Fibroblast of skin of scalp (primary cell): ENCODE data around the gene PITPNC1. TPM values are rescaled to one million over a fixed set of nuclear protein-coding genes. Genes with fewer than 3 reads are reported as not detected.
"Not testable (repeated sequence)": the region's sequence is repeated elsewhere in the genome, so short reads cannot be mapped to it uniquely, and the experiment has no call there.

ENCODE experiments used
- DNase-seq: peaks from one replicate; pipeline ENCODE4 v3.0.0-alpha.2; 2013
- polyA plus RNA-seq, 2 experiments: library from polyadenylated mRNA; unstranded; fragments of 120-200 nt; gene quantifications; one replicate each; pipeline ENCODE4 v1.2.1, GENCODE V29; 2013; ENCODE audit not compliant: insufficient read length in 2 of 2

The PITPNC1 gene
- 5.9 TPM for polyA plus RNA-seq (2013, experiment 1 of 2; ENCODE audit: insufficient read length)
- 6.4 TPM for polyA plus RNA-seq (2013, experiment 2 of 2; ENCODE audit: insufficient read length)

DNA sequence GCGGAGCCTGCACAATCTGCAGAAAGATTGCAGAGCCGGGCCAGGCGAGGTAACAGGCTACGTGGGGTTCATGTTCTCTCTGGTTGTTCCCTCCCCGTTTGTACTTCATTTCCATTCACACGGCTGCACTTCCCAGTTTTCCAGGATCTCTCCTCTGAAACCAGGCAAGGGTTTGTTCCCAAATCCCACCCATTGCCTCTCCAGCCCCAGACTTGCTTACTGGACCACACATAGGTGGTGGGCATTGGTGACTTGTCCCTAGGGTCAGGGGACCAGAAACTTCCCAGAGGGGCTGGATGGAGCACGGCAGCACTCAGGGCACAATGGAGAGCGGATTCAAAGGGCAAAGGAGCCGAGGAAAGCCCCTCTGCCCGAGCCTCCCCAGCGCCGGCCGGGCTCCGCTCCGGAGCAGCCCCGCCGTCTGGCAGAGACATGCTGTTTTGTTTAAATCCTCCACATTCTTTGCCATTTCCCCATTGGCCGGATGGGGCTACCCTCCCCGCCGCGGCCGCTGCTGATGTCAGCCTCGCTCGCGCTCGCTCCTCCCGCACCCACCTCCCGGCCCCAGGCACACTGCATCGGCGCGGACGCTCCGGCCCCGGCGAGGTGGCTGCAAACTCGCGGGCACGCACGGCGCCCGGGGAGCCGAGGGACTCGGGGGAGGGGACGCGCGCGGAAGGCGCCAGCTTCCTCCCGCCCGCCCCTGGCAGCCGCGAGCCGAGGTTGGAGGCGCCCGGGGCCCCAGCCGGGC lies at the start of gene PITPNC1:
TSS of gene PITPNC1 (plus strand) at position 545 of the 751 bp plus-strand sequence.
- peak; percentile 88 for DNase-seq

DNA sequence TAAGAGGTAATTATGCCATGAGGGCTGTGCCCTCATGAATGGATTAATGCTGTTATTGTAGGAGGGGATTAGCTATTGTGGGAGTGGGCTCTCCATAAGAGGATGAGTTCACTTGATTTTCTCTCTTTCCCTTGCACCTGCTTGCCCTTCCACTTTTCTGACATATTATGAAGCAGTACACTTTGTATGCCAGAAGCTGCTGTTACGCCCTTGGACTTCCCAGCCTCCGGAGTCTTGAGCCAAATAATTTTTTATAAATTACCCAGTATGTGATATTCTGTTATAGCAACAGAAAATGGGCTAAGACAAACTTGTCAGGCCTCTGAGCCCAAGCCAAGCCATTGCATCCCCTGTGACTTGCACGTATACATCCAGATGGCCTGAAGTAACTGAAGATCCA lies 49.1 kb upstream of the PITPNC1 start:
- DNase-seq: no peak

DNA sequence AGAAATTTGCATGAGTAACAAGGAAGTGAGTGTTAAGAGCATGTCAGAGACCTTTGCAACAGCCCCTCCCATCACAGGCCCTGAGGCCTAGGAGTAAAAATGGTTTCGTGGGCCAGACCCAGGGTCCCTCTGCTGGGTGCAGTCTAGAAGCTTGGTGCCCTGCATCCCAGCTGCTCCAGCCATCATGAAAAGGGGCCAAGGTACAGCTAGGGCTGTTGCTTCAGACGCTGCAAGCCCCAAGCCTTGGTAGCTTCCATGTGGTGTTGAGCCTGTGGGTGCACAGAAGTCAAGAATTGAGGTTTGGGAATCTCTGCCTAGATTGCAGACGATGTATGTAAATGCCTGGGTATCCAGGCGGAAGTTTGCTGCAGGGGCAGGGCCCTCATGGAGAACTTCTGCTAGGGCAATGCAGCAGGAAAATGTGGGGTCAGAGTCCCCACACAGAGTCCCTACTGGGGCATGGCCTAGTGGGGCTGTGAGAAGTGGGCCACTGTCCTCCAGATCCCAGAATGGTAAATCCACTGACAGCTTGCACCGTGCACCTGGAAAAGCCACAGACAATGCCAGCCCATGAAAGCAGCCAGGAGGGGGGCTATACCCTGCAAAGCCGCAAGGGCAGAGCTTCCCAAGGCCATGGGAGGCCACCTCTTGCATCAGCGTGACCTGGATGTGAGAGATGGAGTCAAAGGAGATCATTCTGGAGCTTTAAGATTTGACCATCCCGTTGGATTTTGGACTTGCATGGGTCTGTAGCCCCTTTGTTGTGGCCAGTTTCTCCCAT lies 45.5 kb upstream of the PITPNC1 start:
- DNase-seq: not testable (repeated sequence)

DNA sequence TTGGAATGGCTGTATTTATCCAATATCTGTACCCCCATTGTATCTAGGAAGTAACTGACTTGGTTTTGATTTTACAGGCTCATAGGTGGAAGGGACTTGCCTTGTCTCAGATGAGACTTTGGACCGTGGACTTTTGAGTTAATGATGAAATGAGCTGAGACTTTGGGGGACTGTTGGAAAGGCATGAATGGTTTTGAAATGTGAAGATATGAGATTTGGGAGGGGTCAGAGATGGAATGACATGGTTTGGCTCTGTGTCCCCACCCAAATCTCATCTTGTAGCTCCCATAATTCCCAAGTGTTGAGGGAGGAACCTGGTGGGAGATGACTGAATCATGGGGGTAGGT lies 44.9 kb upstream of the PITPNC1 start:
- DNase-seq: not testable (repeated sequence)

DNA sequence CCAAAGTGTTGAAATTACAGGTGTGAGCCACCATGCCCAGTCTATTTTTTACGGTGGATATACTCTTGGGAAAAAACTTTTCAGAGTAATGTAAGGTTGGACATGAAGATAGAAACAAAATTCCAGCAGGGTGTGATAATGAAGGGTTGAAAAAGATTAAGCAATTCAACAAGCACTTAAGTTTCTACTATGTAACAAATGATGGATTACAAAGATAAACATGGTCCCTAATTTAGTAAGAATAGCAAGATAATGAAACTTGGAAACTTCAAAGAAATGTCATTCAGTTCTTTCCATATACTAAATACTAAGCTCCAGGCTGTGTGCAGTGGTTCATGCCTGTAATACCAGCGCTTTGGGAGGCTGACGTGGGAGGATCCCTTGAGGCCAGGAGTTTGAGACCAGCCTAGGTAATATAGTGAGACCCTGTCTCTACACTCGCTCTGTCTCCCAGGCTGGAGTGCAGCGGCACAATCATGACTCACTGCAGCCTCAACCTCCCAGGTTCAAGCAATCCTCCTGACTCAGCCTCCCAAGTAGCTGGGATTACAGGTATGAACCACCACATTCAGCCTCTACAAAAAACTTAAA lies 41.7 kb upstream of the PITPNC1 start:
- no peak for DNase-seq

GRCh38 chr17:67336859-67337258 lies 40.2 kb upstream of the PITPNC1 start:
- DNase-seq: no peak

- not testable (repeated sequence) for DNase-seq
Measured at GRCh38 chr17:67338353-67338752, 38.7 kb upstream of the PITPNC1 start.

DNA sequence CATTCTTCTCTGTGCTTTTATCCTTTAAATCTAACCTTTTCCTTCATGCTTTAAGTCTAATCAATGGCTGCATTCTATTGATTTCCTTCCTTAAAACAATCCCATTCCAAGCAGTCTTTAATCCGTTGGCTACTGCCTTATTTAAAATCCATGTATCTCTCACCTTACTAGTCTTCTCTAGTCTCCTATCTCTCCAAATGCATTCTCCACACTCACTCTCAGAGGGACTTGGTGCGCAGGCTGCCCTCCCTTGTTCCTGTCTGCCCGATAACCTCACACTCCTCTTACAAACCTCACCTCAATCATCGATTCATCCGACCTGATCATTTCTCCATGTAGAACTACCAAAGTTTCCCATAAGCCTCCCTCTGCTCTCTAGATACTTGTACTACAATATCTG lies 33.8 kb upstream of the PITPNC1 start:
- DNase-seq: no peak

GRCh38 chr17:67347826-67348225 lies 29.3 kb upstream of the PITPNC1 start:
- no peak for DNase-seq

DNA sequence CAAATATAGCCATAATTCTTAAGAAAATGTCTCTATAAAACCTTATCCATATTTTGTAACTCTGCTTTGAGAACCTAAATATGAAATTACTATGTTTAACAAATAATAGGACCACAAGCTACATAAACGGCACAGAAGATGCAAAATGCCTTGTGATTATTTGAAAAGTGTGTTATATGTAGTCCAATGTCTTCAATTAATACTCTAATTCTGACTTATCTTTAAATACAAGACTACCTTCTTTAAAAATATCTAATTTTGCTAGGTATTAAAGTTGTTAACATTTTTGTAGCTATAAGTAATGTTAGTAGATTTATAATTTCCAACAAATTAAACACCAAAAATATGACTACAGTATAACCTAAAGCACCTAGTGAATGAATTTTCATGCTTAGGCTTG lies 27.7 kb upstream of the PITPNC1 start:
- DNase-seq: no peak

GRCh38 chr17:67353161-67353560 lies 23.9 kb upstream of the PITPNC1 start:
- DNase-seq: no peak

DNA sequence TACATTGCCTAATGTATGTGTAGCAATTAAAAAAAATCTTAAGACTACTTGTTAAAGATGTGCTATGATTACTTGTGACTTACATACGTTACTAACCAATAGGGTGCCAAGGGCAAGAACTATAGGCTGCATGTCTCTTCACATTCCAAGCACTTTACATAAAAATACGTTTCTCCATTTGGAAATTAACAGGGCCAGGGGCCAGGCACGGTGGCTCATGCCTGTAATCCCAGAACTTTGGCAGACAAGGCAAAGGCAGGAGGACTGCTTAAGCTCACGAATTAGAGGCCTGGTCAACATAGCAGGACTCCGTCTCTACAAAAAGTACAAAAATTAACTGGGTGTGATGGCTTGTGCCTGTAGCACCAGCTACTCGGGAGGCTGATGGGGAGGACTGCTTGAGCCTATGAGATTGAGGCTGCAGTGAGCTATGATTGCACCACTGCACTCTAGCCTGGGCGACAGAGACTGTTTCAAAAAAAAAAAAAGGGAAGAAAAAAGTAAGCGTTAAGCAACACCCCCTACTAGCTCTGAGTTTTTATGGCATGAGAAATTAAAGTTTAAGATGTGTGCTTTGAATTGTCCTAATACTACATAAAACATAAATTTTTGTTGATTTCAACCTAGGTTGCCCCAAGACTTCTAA lies 23.0 kb upstream of the PITPNC1 start:
- DNase-seq: no peak

- DNase-seq: no peak
Measured at GRCh38 chr17:67358612-67359011, 18.5 kb upstream of the PITPNC1 start.

DNA sequence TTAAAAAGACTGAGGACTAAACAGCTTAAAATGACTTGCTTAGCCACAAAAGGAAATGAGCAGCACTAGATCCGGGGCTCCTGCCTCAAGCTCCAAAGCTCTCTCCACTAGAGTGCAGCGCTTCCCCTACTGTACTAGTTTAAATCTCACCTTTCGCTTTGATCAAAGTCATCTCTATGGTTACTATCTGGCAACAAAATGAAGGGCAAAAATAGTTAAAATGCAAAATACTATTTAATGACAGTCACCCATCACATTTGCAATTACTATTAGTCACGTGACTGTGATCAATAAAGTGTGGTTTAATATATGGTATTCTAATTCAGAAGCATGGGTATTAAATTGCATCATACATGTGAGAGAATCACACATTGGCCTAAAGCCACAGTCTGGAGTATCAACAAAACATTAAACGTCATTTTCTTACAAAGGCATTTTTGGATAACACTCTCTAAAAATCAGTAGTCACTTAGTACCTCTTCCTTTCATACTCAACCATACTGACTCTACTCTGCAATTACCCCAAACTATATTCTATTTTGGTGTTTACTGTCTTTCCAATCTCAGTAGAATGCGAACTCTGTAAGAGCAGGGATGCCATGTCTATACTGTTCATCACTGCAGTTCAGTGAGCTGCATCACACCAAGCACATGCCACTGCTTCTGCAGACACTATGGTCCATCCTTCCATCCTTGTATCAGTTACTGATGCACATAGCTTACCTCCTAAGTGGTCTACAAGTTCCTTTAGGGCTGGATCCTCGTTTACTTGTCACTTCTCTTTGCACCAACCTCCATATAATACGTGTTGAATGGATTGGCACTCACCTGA lies 16.9 kb upstream of the PITPNC1 start:
- no peak for DNase-seq

- DNase-seq: no peak
Measured at GRCh38 chr17:67360880-67361279, 16.2 kb upstream of the PITPNC1 start.

DNA sequence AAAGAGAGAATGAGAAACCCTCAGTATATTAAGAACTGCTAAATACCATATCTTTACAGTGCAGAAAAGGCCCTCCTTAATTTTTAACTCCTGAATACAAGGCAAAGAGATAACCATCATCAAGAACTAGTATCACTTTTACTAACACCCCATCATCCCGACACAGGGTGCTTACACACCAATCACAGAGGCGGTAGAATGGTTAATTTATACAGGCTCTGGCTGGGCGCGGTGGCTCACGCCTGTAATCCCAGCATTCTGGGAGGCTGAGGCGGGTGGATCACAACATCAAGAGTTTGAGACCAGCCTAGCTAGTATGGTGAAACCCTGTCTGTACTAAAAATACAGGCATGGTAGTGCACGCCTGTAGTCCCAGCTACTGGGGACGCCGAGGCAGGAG lies 14.9 kb upstream of the PITPNC1 start:
- no peak for DNase-seq

- DNase-seq: no peak
Measured at GRCh38 chr17:67364847-67365737, 12.0 kb upstream of the PITPNC1 start.

- peak; percentile 54 for DNase-seq
Measured at GRCh38 chr17:67365738-67366192, 11.3 kb upstream of the PITPNC1 start.

DNA sequence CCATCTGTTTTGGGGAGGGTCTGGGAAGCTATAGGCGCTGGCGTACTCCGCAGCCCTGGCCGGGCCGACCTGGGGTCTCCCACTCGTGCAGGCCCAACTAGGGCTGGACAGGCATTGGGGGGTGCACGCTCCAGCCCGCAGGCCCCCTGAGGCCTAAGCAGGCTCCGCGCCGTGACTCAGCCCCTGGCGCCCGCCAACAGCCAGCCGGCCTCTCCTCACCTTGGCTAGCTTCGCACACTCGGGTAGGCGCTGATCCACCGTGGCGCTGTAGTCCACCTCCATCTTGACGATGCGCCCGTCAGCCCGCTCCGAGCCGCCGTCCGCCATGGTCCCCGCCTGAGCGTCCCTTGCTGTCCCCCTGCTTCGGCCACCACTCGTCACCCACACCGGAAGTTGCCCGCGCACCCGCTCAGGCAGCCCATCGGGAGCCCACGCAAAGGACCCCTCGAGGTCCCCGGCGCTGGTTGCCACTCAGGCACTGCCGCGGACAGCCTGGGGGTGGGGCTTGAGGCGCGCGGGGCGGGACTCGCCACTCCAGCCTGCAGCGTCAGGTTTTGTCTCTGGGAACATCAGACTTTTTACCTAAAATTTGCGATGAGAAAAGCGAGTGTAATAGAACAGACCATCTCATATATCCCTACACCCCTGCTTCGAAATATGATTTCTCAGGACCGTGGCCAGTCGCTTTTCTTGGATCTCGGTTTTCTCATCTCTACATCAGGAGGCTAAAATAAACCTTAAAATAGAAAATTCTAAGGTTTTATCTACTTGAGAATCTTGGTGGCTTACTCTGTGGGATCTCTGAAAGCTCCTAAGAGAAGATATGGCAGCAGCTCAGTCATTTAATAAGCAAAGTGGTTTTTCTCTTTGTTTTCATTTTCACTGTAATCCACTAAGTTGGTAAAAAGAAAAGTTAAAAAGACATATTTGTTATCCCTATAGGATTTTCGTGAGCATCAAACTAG lies 10.6 kb upstream of the PITPNC1 start, which contains the start of gene PSMD12:
TSS of gene PSMD12 (minus strand) at position 385 of the 965 bp plus-strand sequence. CDS start at position 327, 58 bp downstream.
- DNase-seq: peak; percentile 93
